ENCODE measurements around the gene EPC2.

- TF ChIP-seq CTCF (IDR thresholded peaks at IDR 0.05; ENCODE audit: control extremely low read depth in 1 of 3, insufficient read depth in 1 of 3, low read depth in 1 of 3, low read length in 3 of 3) (no peak), POLR2AphosphoS5 (IDR thresholded peaks at IDR 0.05; ENCODE audit: low read depth, low read length) (no peak), JUND (IDR thresholded peaks at IDR 0.05; ENCODE audit: low read length) (no peak), CHD2 (IDR thresholded peaks at IDR 0.05; ENCODE audit: low read length) (no peak), TBP (IDR thresholded peaks at IDR 0.05; ENCODE audit: low read depth, low read length) (no peak)
Observed at GRCh38 chr2:148746973-148747372, 102.4 kb downstream of the EPC2 start.

Data from H1 (cell line).